Tibial nerve (tissue), 4 donors: Measurements from ENCODE around the gene QSOX2.

Experiments
- EP300 ChIP-seq, 2 donors: sonication (generic); formaldehyde crosslinking; IDR thresholded peaks; one replicate each; pipeline ENCODE4 v1.6.1; 2017; ENCODE audit warnings: antibody characterized with exemption in 2 of 2, mild to moderate bottlenecking in 1 of 2
- POLR2A ChIP-seq, 2 donors: fragments of 450-650 bp; IDR thresholded peaks; one replicate each; pipeline ENCODE4 v1.6.1; 2017; ENCODE audit warnings: antibody characterized with exemption in 2 of 2, mild to moderate bottlenecking in 2 of 2, moderate library complexity in 2 of 2
- TF ChIP-seq, protein P1 (sequence below), 5 experiments: fragments of 200-600 bp in 3 of 5; fragments of 450-650 bp in 2 of 5; sonication (generic) in 3 of 5; IDR thresholded peaks; one replicate each; pipeline ENCODE4 v1.5.1; 2016 to 2019; ENCODE audit warnings: antibody characterized with exemption in 5 of 5, mild to moderate bottlenecking in 3 of 5, moderate library complexity in 2 of 5

DNA sequence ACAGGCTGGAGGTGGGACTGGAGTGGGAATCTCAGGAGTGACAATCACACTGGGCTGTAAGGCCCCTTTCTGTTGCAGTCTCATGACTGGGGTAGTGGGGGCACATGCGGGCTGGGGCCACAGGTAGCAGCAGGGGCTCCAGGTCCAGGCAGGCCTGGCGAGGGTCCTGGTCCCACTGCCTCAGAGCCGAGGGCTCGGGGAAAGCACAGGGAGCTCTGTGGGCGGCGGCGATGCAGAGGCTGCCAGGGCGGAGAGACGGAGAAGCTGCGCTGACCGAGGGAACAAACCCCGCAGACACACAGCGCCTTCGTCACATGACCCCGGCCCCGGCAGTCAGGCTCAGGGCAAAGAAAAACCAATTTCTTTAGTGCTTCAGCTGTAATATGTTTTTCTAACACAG is 35.3 kb downstream of the QSOX2 start:
- TF ChIP-seq, protein P1, sequence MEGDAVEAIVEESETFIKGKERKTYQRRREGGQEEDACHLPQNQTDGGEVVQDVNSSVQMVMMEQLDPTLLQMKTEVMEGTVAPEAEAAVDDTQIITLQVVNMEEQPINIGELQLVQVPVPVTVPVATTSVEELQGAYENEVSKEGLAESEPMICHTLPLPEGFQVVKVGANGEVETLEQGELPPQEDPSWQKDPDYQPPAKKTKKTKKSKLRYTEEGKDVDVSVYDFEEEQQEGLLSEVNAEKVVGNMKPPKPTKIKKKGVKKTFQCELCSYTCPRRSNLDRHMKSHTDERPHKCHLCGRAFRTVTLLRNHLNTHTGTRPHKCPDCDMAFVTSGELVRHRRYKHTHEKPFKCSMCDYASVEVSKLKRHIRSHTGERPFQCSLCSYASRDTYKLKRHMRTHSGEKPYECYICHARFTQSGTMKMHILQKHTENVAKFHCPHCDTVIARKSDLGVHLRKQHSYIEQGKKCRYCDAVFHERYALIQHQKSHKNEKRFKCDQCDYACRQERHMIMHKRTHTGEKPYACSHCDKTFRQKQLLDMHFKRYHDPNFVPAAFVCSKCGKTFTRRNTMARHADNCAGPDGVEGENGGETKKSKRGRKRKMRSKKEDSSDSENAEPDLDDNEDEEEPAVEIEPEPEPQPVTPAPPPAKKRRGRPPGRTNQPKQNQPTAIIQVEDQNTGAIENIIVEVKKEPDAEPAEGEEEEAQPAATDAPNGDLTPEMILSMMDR (IDR thresholded peaks at IDR 0.05) = no peak
- TF ChIP-seq POLR2A (IDR thresholded peaks at IDR 0.05) = no peak
- TF ChIP-seq EP300 (IDR thresholded peaks at IDR 0.05) = no peak
